WERI-Rb-1 (cell line): ENCODE results near the gene CNTN3.

Source experiments
- DNase-seq: peaks from one replicate; pipeline ENCODE4 v3.0.0-alpha.2; 2020
- H3K27ac ChIP-seq: fragments of 250-450 bp; sonication (Bioruptor Pico); 2 replicates; pipeline ENCODE4 v1.5.1; 2020; ENCODE audit warnings: mild to moderate bottlenecking, moderate library complexity
- H3K27me3 ChIP-seq: fragments of 250-450 bp; sonication (Bioruptor Pico); 2 replicates; pipeline ENCODE4 v1.5.1; 2021; ENCODE audit warnings: mild to moderate bottlenecking, low read depth, moderate library complexity; ENCODE audit not compliant: insufficient read depth, severe bottlenecking
- H3K36me3 ChIP-seq: fragments of 250-450 bp; sonication (Bioruptor Pico); 2 replicates; pipeline ENCODE4 v1.5.1; 2020; ENCODE audit warnings: mild to moderate bottlenecking, moderate library complexity
- H3K4me3 ChIP-seq: 2 replicates; pipeline ENCODE4 v1.5.1; 2011; ENCODE audit warnings: low read depth, mild to moderate bottlenecking, control low read depth, low read length
- H3K9me3 ChIP-seq: fragments of 250-450 bp; sonication (Bioruptor Pico); 2 replicates; pipeline ENCODE4 v1.5.1; 2021; ENCODE audit warnings: mild to moderate bottlenecking, moderate library complexity; ENCODE audit not compliant: severe bottlenecking
- TF ChIP-seq, protein P1 (sequence below): IDR thresholded peaks from 2 replicates; pipeline ENCODE4 v1.5.1; 2011; ENCODE audit warnings: low read depth, mild to moderate bottlenecking, control low read depth, inconsistent platforms, low read length

CNTN3 gene

DNA sequence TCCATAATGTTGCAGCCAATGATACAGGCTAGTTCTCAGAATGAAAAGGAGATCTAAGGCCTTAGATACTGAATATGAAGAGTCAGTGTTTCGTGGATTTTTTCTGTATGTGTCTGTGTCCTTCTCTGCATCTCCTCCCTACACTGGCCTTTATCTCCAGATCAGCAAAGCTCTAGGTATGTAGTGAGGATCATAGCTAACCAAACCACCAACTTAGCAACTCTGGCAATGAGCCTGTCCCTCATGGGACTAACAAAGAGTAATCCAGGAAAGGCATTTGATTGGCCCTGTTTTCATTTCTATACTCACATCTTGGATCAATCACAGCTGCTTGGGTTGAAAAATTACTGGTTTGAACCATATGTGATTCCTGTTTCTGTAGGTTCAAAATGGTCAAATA, 18.6 kb upstream of the CNTN3 start:
- TF ChIP-seq, protein P1, sequence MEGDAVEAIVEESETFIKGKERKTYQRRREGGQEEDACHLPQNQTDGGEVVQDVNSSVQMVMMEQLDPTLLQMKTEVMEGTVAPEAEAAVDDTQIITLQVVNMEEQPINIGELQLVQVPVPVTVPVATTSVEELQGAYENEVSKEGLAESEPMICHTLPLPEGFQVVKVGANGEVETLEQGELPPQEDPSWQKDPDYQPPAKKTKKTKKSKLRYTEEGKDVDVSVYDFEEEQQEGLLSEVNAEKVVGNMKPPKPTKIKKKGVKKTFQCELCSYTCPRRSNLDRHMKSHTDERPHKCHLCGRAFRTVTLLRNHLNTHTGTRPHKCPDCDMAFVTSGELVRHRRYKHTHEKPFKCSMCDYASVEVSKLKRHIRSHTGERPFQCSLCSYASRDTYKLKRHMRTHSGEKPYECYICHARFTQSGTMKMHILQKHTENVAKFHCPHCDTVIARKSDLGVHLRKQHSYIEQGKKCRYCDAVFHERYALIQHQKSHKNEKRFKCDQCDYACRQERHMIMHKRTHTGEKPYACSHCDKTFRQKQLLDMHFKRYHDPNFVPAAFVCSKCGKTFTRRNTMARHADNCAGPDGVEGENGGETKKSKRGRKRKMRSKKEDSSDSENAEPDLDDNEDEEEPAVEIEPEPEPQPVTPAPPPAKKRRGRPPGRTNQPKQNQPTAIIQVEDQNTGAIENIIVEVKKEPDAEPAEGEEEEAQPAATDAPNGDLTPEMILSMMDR: no peak
- Histone ChIP-seq H3K36me3 (no peaks in the 10 kb centered on the region), H3K9me3 (no peaks in the 10 kb centered on the region), H3K4me3 (no peak overlapping the region), H3K27ac (no peak overlapping the region), H3K27me3 (no peaks in the 10 kb centered on the region)
- DNase-seq: no peak

DNA sequence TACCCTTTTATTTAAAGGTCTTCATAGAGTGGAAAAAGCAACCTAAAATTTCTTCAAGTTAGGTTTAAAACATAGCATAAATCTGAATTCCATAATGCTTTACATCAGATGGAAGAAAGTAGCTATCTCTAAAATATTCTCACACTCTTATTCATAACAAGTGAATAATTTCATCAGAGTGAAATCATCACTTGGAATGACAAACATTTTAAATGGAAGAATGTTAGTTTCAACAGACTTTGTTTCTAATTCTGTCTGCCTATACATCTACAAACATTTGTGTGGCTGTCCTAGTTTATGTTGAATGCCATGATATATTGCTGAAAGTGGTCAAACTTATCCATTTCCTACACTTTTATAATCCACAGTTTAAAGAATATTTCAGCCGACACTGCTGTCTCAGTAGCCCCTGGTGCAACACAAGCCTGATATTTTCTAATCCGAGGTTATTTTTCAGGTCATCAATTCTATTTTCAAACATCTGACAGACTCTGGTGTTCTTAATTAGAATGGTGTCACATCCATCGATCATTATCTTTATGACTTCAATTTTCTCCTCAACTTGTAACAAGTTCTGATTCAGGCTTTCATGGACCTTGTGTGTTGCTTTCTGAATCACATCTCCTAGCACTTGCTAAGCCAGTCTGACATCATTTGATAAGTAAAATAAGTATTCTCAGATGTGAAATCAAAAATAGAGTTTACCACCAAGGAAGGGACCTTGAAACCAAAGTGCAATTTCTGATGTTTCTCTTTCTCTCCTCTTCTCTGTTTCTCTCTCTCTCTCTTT, 17.1 kb upstream of the CNTN3 start:
- H3K9me3 ChIP-seq: no peaks in the 10 kb centered on the region
- DNase-seq: no peak
- H3K27me3 ChIP-seq: no peaks in the 10 kb centered on the region
- H3K27ac ChIP-seq: no peak overlapping the region
- TF ChIP-seq, protein P1: no peak
- no peaks in the 10 kb centered on the region for H3K36me3 ChIP-seq
- no peak overlapping the region for H3K4me3 ChIP-seq

DNA sequence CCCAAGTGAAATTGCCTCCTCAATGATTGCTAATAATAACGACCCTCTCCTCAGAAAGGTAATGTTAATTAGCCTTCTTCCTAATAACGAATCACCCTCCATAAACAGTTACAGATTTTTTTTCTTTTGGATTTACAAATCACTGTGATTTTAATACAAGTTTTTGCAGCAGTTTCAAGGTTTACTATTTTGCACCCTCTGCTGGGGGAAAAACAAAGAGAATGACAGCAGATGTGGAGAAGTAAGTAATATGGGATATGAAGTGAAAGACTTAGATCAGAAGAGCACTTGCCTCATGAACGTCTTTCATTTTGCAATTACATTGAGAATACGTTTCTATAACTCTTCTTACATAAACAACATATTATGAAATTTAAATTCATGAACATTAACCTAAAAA, 16.1 kb upstream of the CNTN3 start:
- Histone ChIP-seq H3K36me3 (no peaks in the 10 kb centered on the region), H3K4me3 (no peak overlapping the region), H3K9me3 (no peaks in the 10 kb centered on the region), H3K27ac (no peak overlapping the region), H3K27me3 (no peaks in the 10 kb centered on the region)
- TF ChIP-seq, protein P1: no peak
- no peak for DNase-seq

DNA sequence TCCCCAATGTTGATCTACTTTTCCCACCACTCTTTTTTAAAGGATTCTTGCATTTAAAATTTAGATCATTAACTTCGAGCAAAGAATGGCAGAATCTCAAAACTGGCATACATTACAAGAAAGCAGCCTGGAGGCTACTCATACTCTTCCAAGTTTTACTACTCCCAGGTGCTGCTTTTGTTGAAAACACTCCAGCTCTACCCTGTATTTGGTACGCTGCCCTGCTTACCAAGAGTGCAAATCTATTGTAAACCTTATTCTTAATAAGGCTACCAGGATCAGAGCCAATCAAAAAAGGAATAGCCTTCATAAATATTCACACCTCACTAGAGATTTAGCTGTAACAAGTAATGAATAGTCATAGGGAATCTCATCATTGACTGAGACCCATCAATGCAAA, 11.6 kb upstream of the CNTN3 start:
- TF ChIP-seq, protein P1: no peak

DNA sequence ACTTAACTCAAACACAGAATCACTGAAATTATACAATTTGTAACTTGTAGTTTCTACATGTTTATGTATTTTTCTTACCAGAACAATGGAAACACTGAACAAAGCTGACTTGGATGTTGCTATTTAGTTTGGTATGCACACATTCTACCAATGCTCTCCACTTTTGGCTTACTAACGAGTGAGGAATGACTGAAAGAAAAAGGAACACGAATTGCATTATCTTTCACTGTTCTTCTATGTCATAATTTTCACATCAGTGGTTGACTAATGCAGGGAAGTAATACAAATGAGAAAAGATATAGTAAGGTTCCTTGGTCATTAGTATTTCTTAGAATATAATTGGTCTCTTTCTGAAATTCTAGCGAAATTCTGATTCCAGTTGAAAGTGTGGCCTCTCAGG, 9.8 kb upstream of the CNTN3 start:
- no peaks in the 10 kb centered on the region for H3K9me3 ChIP-seq

More for the DNA sequence above, 11.6 kb upstream of the CNTN3 start:
- no peaks in the 10 kb centered on the region for H3K36me3 ChIP-seq
- no peak for DNase-seq
- H3K27me3 ChIP-seq: no peaks in the 10 kb centered on the region
- H3K4me3 ChIP-seq: no peak overlapping the region
- H3K27ac ChIP-seq: no peak overlapping the region
- H3K9me3 ChIP-seq: no peaks in the 10 kb centered on the region

More for the DNA sequence above, 9.8 kb upstream of the CNTN3 start:
- TF ChIP-seq, protein P1: no peak
- no peak overlapping the region for H3K4me3 ChIP-seq
- no peaks in the 10 kb centered on the region for H3K27me3 ChIP-seq
- no peak for DNase-seq
- H3K27ac ChIP-seq: no peak overlapping the region
- no peaks in the 10 kb centered on the region for H3K36me3 ChIP-seq
